Activated T-cell treated with anti-CD3 and anti-CD28 coated beads, Interleukin-2, amount 50 U/mL, for 72 hours (primary cell): ENCODE results near the gene DDA1. TPM values are rescaled to one million over a fixed set of nuclear protein-coding genes. Genes with fewer than 3 reads are reported as not detected.
A peak's percentile ranks its signal among the peaks of the same experiment; 100 is the strongest.

Experiments
- ATAC-seq, 2 donors: fragments of 150-1000 bp; cut with Tn5 transposase; replicated peaks in 1 of 2; 2 replicates each; pipeline ENCODE4 v1.10.0; 2021; ENCODE audit warnings: moderate library complexity in 2 of 2, mild to moderate bottlenecking in 1 of 2
- DNase-seq, 2 donors: peaks; one replicate each; pipeline ENCODE4 v3.0.0; 2021 to 2022; ENCODE audit warnings: mixed read lengths in 1 of 2
- H3K27ac Mint-ChIP-seq: one replicate; pipeline ENCODE4 v1.8.0; 2022; ENCODE audit warnings: mild to moderate bottlenecking, moderate library complexity, mixed read lengths
- H3K27me3 Mint-ChIP-seq: one replicate; pipeline ENCODE4 v1.8.0; 2022; ENCODE audit warnings: low read depth, mixed read lengths
- H3K36me3 Mint-ChIP-seq, 2 donors: one replicate each; pipeline ENCODE4 v1.8.0; 2022; ENCODE audit warnings: mixed read lengths in 2 of 2, mild to moderate bottlenecking in 1 of 2; ENCODE audit not compliant: insufficient read depth in 2 of 2
- H3K4me1 Mint-ChIP-seq: one replicate; pipeline ENCODE4 v1.8.0; 2022; ENCODE audit warnings: low read depth, mixed read lengths
- H3K4me3 Mint-ChIP-seq, 2 donors: one replicate each; pipeline ENCODE4 v1.8.0; 2022; ENCODE audit warnings: mild to moderate bottlenecking in 2 of 2, mixed read lengths in 2 of 2, moderate library complexity in 2 of 2
- H3K9me3 Mint-ChIP-seq, 2 donors: one replicate each; pipeline ENCODE4 v1.8.0; 2022; ENCODE audit warnings: mixed read lengths in 2 of 2
- total RNA-seq, 2 donors: library from RNA; stranded (reverse); gene quantifications; one replicate each; pipeline ENCODE4 v1.2.3, GENCODE V29; 2022

The DDA1 gene
- total RNA-seq, 2 donors from 2014 or later, result 29.6 to 40.2 TPM

- peak overlapping the region; percentile 60 for H3K27ac Mint-ChIP-seq
- no peaks in the 10 kb centered on the region for H3K9me3 Mint-ChIP-seq
- ATAC-seq, result no peak
- no peak for DNase-seq
- H3K4me3 Mint-ChIP-seq, result no peak overlapping the region
- peaks cover 0 to 3% of the 10 kb centered on the region in 2 donors for H3K36me3 Mint-ChIP-seq
- H3K4me1 Mint-ChIP-seq, result peaks cover 23% of the 10 kb centered on the region
- no peaks in the 10 kb centered on the region for H3K27me3 Mint-ChIP-seq
Observed at GRCh38 chr19:17296273-17296672, 13.1 kb upstream of the DDA1 start.

- H3K27ac Mint-ChIP-seq, result no peak overlapping the region
- no peak for DNase-seq
Observed at GRCh38 chr19:17296976-17297375, 12.4 kb upstream of the DDA1 start.

GRCh38 chr19:17300992-17301619 lies 8.3 kb upstream of the DDA1 start:
- Mint-ChIP-seq H3K27ac (no peak overlapping the region), H3K4me3 (no peak overlapping the region), H3K4me1 (peaks cover 31% of the 10 kb centered on the region), H3K36me3 (peaks cover 0 to 3% of the 10 kb centered on the region in 2 donors), H3K27me3 (no peaks in the 10 kb centered on the region), H3K9me3 (no peaks in the 10 kb centered on the region)
- ATAC-seq (no peak), DNase-seq (no peak)

More at GRCh38 chr19:17296976-17297375, 12.4 kb upstream of the DDA1 start:
- H3K4me3 Mint-ChIP-seq, result no peak overlapping the region
- no peaks in the 10 kb centered on the region for H3K27me3 Mint-ChIP-seq
- H3K9me3 Mint-ChIP-seq, result no peaks in the 10 kb centered on the region
- H3K36me3 Mint-ChIP-seq, result peaks cover 0 to 3% of the 10 kb centered on the region in 2 donors
- ATAC-seq, result no peak
- H3K4me1 Mint-ChIP-seq, result peaks cover 21% of the 10 kb centered on the region

- Mint-ChIP-seq H3K36me3 (peaks cover 0 to 3% of the 10 kb centered on the region in 2 donors), H3K9me3 (no peaks in the 10 kb centered on the region), H3K27me3 (no peaks in the 10 kb centered on the region), H3K4me3 (peak overlapping the region; percentile 78 to 80), H3K27ac (no peak overlapping the region), H3K4me1 (peaks cover 37% of the 10 kb centered on the region)
- peak in 1 of 2 donors; percentile 2 for ATAC-seq
- DNase-seq, result no peak
Observed at GRCh38 chr19:17302391-17303166, 6.8 kb upstream of the DDA1 start.

GRCh38 chr19:17303167-17303939 lies 6.0 kb upstream of the DDA1 start, which contains the start of gene ABHD8:
TSS of gene ABHD8 (minus strand) at chr19:17303425. CDS start at chr19:17301616, 1,809 bp downstream.
- peak within 1 kb of the TSS; percentile 78 to 94 for H3K4me3 Mint-ChIP-seq
- no peaks in the 10 kb centered on the region for H3K36me3 Mint-ChIP-seq
- no peak within 1 kb of the TSS for H3K27ac Mint-ChIP-seq
- peak; percentile 97 to 98 for DNase-seq
- peaks cover 43% of the 10 kb centered on the region for H3K4me1 Mint-ChIP-seq
- no peaks in the 10 kb centered on the region for H3K9me3 Mint-ChIP-seq
- ATAC-seq, result peak; percentile 73 to 76
- H3K27me3 Mint-ChIP-seq, result no peaks in the 10 kb centered on the region

GRCh38 chr19:17303940-17304267 lies 5.5 kb upstream of the DDA1 start:
- peaks cover 45% of the 10 kb centered on the region for H3K4me1 Mint-ChIP-seq

GRCh38 chr19:17304386-17305215 lies 4.8 kb upstream of the DDA1 start:
- Mint-ChIP-seq H3K9me3 (no peaks in the 10 kb centered on the region), H3K27ac (peak overlapping the region; percentile 5), H3K27me3 (no peaks in the 10 kb centered on the region), H3K36me3 (no peaks in the 10 kb centered on the region), H3K4me3 (peak overlapping the region; percentile 86 to 94), H3K4me1 (peaks cover 47% of the 10 kb centered on the region)
- ATAC-seq (no peak), DNase-seq (no peak)

More at GRCh38 chr19:17303940-17304267, 5.5 kb upstream of the DDA1 start:
- ATAC-seq, result no peak
- no peak for DNase-seq
- Mint-ChIP-seq H3K9me3 (no peaks in the 10 kb centered on the region), H3K27ac (no peak overlapping the region), H3K27me3 (no peaks in the 10 kb centered on the region), H3K36me3 (no peaks in the 10 kb centered on the region), H3K4me3 (peak overlapping the region; percentile 78 to 80)

- Mint-ChIP-seq H3K27ac (peak overlapping the region; percentile 57), H3K4me1 (peaks cover 49% of the 10 kb centered on the region), H3K36me3 (peaks cover 0 to 1% of the 10 kb centered on the region in 2 donors), H3K4me3 (peak overlapping the region; percentile 86 to 94), H3K27me3 (no peaks in the 10 kb centered on the region), H3K9me3 (no peaks in the 10 kb centered on the region)
- DNase-seq (no peak), ATAC-seq (no peak)
Observed at GRCh38 chr19:17305216-17305516, 4.2 kb upstream of the DDA1 start.

- no peaks in the 10 kb centered on the region for H3K9me3 Mint-ChIP-seq
- peaks cover 54% of the 10 kb centered on the region for H3K4me1 Mint-ChIP-seq
Observed at GRCh38 chr19:17305517-17306284, 3.7 kb upstream of the DDA1 start, which contains the start of gene MRPL34. TSS of gene MRPL34 (plus strand) at chr19:17305872. CDS start at chr19:17305893, 21 bp downstream.

GRCh38 chr19:17306285-17306714 lies 3.1 kb upstream of the DDA1 start:
- peaks cover 59% of the 10 kb centered on the region for H3K4me1 Mint-ChIP-seq
- H3K27ac Mint-ChIP-seq, result peak overlapping the region; percentile 77
- DNase-seq, result no peak
- ATAC-seq, result no peak
- peaks cover 0 to 1% of the 10 kb centered on the region in 2 donors for H3K36me3 Mint-ChIP-seq
- no peaks in the 10 kb centered on the region for H3K27me3 Mint-ChIP-seq
- H3K4me3 Mint-ChIP-seq, result peak overlapping the region; percentile 86 to 94
- H3K9me3 Mint-ChIP-seq, result no peaks in the 10 kb centered on the region

More at GRCh38 chr19:17305517-17306284, 3.7 kb upstream of the DDA1 start, which contains the start of gene MRPL34:
- Mint-ChIP-seq H3K4me3 (peak within 1 kb of the TSS; percentile 86 to 94), H3K27me3 (no peaks in the 10 kb centered on the region), H3K27ac (peak within 1 kb of the TSS; percentile 77), H3K36me3 (peaks cover 0 to 1% of the 10 kb centered on the region in 2 donors)
- DNase-seq, result peak; percentile 96 to 98
- ATAC-seq, result peak; percentile 71 to 75

GRCh38 chr19:17307876-17308377 lies 1.4 kb upstream of the DDA1 start:
- no peak for DNase-seq
- Mint-ChIP-seq H3K4me1 (peaks cover 60% of the 10 kb centered on the region), H3K4me3 (peak overlapping the region; percentile 8 to 86), H3K27ac (no peak overlapping the region), H3K27me3 (no peaks in the 10 kb centered on the region), H3K36me3 (peaks cover 0 to 1% of the 10 kb centered on the region in 2 donors), H3K9me3 (no peaks in the 10 kb centered on the region)
- ATAC-seq, result no peak
